ENCODE measurements around the gene ZNF521.

The ZNF521 gene

GRCh38 chr18:25335676-25336075, 16.3 kb downstream of the ZNF521 start:
- no peak for DNase-seq (ENCODE audit: low read depth in 2 of 2)

DNA sequence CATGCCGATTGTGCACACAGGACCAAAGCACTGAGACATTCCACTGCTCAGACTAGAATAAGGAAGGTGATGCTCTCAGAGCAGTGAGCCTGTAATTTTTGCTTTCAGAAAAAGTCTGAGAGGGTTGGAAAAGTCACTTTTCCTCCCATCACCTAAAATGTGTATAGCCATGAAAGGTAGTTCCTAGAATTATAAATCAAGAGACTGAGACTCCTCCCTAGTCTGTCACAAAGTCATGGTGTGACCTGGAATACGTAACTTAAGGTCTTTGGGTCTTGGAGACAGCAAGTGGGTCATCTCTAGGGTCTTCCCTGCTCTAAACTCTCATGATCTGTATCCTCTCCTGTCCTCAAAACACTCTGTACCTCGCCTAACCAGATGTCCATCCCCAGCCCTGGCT, 16.9 kb downstream of the ZNF521 start:
- no peak for DNase-seq (ENCODE audit: low read depth in 2 of 2)

DNA sequence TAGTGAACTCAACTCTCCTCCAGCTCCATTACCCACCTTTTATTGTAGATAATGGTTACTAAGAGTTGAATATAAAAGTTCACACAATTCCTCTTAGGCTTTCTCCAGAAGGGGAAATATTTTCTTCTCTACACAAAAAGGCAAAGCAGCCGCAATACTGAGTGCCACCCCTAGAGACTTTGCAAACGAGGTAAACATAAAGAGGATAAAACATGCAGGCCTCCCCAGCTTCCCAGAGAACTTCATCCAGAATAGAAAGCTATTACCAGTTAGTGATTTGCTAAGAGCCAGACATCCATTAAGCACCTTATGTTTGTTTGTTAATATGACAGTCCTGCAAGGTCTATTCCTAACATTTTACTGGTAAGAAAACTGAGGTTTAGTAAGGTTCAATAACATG, 17.4 kb downstream of the ZNF521 start:
- DNase-seq (ENCODE audit: low read depth in 2 of 2), result no peak

- no peak for DNase-seq (ENCODE audit: low read depth in 2 of 2)
Observed at GRCh38 chr18:25332002-25332401, 20.0 kb downstream of the ZNF521 start.

DNA sequence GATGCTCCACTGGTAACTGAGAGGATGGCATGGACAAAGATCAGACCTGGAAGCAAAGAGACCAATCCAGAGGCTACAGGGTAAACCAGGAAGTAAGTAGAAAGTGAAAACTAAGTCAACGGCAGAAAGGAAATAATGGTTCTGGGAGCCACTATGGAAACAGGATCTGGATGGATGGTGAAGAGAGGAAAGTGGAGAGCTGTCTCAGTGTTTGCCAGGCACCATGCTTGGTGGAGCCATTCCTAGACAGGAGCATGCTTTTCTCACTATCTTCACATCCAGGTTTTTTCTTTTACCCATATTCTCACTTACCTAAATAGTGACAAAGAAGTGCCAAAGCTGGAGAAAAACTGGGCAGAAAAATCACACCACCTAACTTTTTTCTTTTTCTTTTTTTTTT, 22.2 kb downstream of the ZNF521 start:
- no peak for DNase-seq (ENCODE audit: low read depth in 2 of 2)

DNA sequence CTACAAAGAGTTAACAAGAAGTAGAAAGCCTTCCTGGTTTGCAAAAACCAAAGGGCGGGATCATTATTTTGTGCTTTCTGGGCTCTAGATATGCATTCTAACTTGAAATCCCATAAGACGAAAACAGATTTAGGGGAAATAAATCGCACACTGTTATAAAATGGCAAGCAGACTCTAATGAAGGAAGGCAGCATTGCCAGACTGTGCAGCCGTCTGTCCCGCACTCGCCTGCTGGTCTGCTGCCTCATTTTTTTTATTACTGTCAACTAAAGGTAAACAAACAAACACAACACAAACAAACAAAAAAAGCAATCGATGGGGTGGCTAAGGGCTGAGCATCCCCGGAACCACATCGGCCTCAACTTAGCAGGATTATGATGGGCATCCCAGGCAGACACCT, 24.4 kb downstream of the ZNF521 start:
- DNase-seq (ENCODE audit: low read depth in 2 of 2), result no peak

- no peak for DNase-seq (ENCODE audit: low read depth in 2 of 2)
Observed at GRCh38 chr18:25326361-25326952, 25.5 kb downstream of the ZNF521 start.

- DNase-seq (ENCODE audit: low read depth in 2 of 2), result no peak
Observed at GRCh38 chr18:25322806-25323205, 29.2 kb downstream of the ZNF521 start.

DNA sequence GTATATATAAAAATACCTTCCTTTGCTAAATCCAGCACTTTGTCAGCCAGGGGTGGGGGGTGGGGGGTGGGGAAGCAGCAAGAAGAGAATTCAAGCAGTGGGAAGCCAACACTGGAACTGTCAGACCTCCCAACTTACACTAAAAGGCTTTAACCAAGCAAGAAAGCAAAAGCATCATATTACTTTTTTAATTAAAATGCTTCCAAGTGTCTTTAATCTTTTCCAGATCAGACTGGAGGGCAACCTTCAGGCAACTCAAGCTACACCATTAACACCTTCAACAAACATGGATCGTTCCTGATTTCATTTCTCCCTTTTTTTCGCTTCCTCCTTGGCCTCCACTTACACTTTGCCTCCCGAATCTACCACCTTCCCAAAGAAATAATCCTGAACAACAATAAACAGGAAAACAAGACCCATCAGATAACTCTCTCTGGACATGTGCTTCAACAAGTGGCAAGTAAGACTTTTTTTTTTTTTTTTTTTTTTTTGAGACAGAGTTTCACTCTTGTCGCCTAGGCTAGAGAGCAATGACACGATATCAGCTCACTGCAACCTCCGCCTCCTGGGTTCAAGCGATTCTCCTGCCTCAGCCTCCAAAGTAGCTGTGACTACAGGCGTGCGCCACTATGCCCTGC, 35.5 kb downstream of the ZNF521 start:
- DNase-seq (ENCODE audit: low read depth in 2 of 2), result no peak

DNA sequence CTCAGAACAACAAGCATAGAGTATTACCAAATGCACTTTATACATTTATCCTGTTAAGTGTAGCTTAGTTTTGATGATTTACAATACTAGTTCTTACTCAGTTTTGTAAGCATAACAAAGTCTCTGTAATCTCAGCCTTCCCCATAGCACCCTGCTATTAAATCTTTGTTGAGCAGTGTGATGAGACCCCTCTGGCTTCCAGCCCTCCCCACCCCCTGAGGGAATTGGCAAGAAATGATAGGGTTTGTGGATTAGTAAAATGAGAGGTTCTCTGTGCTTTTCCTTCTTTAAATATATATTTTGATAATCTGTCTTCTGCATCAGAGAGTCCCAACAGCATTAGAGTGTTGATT, 37.2 kb downstream of the ZNF521 start:
- no peak for DNase-seq (ENCODE audit: low read depth in 2 of 2)

GRCh38 chr18:25314151-25314837, 37.7 kb downstream of the ZNF521 start:
- DNase-seq (ENCODE audit: low read depth in 2 of 2), result no peak

GRCh38 chr18:25313268-25313667, 38.7 kb downstream of the ZNF521 start:
- no peak for DNase-seq (ENCODE audit: low read depth in 2 of 2)

GRCh38 chr18:25310045-25310444, 41.9 kb downstream of the ZNF521 start:
- DNase-seq (ENCODE audit: low read depth in 2 of 2), result no peak

- no peak for DNase-seq (ENCODE audit: low read depth in 2 of 2)
Observed at GRCh38 chr18:25308381-25308780, 43.6 kb downstream of the ZNF521 start.

- DNase-seq (ENCODE audit: low read depth in 2 of 2), result no peak
Observed at GRCh38 chr18:25307192-25307591, 44.8 kb downstream of the ZNF521 start.

DNA sequence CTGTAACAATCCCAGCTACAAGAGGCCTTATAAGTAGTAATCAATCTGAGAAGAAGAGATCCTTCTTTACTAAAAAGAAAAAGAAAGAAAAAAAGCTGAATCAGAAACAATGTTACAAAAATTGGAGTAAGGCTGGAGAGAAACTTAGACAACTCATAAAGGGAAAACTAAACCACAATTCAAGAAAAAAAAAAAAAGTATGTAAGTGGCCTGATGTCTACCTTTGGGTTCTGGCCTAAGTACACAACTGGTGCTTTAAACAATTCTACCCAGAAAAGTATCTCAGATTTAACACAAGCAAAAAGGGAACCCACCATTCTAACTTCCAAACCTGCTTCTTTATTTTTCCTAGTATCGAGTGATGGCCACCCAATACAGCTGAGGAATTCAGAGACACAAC, 45.3 kb downstream of the ZNF521 start:
- no peak for DNase-seq (ENCODE audit: low read depth in 2 of 2)

- DNase-seq (ENCODE audit: low read depth in 2 of 2), result no peak
Observed at GRCh38 chr18:25305584-25305983, 46.4 kb downstream of the ZNF521 start.

DNA sequence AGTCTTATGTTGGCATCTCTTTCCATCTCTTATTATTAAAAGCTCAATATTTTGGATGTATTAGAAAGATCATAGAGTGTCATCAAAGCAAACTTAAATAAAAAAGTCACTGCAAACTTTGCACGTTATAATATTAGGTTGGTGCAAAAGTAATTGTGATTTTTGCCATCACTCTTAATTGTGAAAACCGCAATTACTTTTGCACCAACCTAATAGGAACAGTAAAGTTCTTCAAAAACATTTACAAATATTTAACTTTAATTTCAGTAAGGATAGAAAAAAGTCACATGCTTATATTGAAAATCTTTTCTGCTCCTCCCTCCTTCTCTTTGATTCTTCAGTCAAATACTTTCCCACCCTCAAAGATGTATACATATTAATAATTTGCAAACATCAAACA, 51.5 kb downstream of the ZNF521 start:
- DNase-seq (ENCODE audit: low read depth in 2 of 2), result no peak

GRCh38 chr18:25299426-25300300, 52.3 kb downstream of the ZNF521 start:
- DNase-seq (ENCODE audit: low read depth in 2 of 2), result no peak

DNA sequence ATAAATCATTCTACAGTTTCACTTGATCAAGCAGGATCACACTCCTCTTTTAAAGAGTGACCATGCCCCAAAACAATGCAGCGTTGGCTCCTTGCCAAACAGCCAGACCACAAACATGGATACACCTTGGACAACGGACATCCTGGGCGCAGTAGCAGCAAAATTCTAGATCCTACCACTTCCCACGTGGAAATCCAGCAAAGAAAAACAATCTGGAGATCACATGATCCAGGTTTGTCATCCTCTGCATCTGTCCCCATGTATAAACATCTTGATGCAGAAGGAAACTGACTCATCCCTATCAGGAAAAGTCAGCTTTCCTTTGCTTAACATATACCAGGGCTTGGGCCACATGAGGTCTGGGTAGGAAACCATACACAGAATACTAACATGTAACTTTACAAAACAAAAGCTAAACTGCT, 53.1 kb downstream of the ZNF521 start:
- no peak for DNase-seq (ENCODE audit: low read depth in 2 of 2)

DNA sequence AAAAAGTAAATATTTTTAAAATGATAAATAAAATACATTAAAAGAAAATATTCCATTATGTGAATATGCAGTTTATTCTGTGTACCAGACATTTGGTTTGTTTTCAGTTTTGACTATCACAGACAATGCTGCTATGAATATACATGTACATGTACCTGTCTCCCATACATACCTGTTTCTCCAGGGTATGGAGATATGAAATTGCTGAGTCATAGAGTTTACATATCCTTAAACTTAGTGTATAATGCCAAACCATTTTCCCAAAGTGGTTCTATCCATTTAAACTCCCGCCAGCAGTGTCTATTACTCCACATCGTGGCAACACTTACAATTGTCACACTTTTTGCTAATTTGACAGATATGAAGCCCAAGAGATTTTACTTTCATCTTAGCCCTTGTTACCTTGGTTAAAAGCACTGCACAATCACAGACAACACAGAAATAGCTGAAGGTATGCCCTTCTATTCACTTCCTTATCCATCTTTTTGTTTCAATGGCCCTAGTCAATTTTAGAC, 56.3 kb downstream of the ZNF521 start:
- no peak for DNase-seq (ENCODE audit: low read depth in 2 of 2)

DNA sequence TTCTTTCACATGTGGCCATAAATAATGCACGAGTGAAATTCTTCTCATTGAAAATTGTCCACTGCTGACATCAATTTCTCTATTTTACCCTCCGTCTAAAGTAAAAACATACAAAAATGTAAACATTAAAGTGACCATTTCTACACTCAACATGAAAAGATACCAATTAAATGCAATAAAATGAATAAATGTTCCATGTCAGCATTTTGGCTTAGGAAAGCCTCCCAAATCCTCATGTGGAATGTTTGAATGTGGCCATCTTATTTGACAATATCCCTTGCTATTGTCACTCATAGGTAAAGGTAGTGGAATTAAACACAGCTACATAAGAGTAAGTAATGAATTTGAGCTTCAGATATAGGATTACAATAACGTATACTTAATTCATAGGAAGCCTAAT, 60.8 kb downstream of the ZNF521 start:
- DNase-seq (ENCODE audit: low read depth in 2 of 2), result no peak
